ENCODE measurements around the gene PTPRG.

Gene PTPRG

GRCh38 chr3:61665987-61666386, 104.6 kb downstream of the PTPRG start:
- no peak for TF ChIP-seq CTCF (IDR thresholded peaks at IDR 0.05; ENCODE audit: insufficient read depth, low read depth, low read length, missing control alignments)
- no peak overlapping the region for H3K4me3 ChIP-seq (ENCODE audit: low read depth, low read length)
- no peak for DNase-seq (ENCODE audit: low read depth)

GRCh38 chr3:61666615-61667330, 105.4 kb downstream of the PTPRG start:
- no peak overlapping the region for H3K4me3 ChIP-seq (ENCODE audit: low read depth, low read length)
- no peak for TF ChIP-seq CTCF (IDR thresholded peaks at IDR 0.05; ENCODE audit: insufficient read depth, low read depth, low read length, missing control alignments)
- DNase-seq (ENCODE audit: low read depth) = no peak

GRCh38 chr3:61667383-61667782, 106.0 kb downstream of the PTPRG start:
- TF ChIP-seq CTCF (IDR thresholded peaks at IDR 0.05; ENCODE audit: insufficient read depth, low read depth, low read length, missing control alignments) = no peak
- no peak for DNase-seq (ENCODE audit: low read depth)
- no peak overlapping the region for H3K4me3 ChIP-seq (ENCODE audit: low read depth, low read length)

GRCh38 chr3:61667814-61668213, 106.4 kb downstream of the PTPRG start:
- no peak overlapping the region for H3K4me3 ChIP-seq (ENCODE audit: low read depth, low read length)
- no peak for DNase-seq (ENCODE audit: low read depth)
- TF ChIP-seq CTCF (IDR thresholded peaks at IDR 0.05; ENCODE audit: insufficient read depth, low read depth, low read length, missing control alignments) = no peak

GRCh38 chr3:61668317-61668864, 107.0 kb downstream of the PTPRG start:
- H3K4me3 ChIP-seq (ENCODE audit: low read depth, low read length) = no peak overlapping the region
- no peak for DNase-seq (ENCODE audit: low read depth)
- no peak for TF ChIP-seq CTCF (IDR thresholded peaks at IDR 0.05; ENCODE audit: insufficient read depth, low read depth, low read length, missing control alignments)

- DNase-seq (ENCODE audit: low read depth) = no peak
- no peak for TF ChIP-seq CTCF (IDR thresholded peaks at IDR 0.05; ENCODE audit: insufficient read depth, low read depth, low read length, missing control alignments)
- no peak overlapping the region for H3K4me3 ChIP-seq (ENCODE audit: low read depth, low read length)
These were observed 107.8 kb downstream of the PTPRG start for GRCh38 chr3:61669203-61669602.

All from GM12865 (cell line).